Psoas muscle (tissue), 8 donors: ENCODE results near the gene ECD. TPM values are rescaled to one million over a fixed set of nuclear protein-coding genes. Genes with fewer than 3 reads are reported as not detected.

Experiments used
- ATAC-seq, 4 donors: fragments of 200-7000 bp; cut with Tn5 transposase; one replicate each; pipeline ENCODE4 v1.9.1; 2020; ENCODE audit warnings: moderate library complexity in 3 of 4, mild to moderate bottlenecking in 2 of 4
- DNase-seq, 2 donors: peaks; one replicate each; pipeline ENCODE4 v3.0.0-alpha.2; 2020
- H3K27ac ChIP-seq: fragments of 200-600 bp; one replicate; pipeline ENCODE4 v1.8.0; 2022
- H3K27me3 ChIP-seq, 3 donors: fragments of 200-600 bp in 1 of 3; one replicate each; pipeline versions ENCODE4 v1.6.1 to v1.8.0; 2013 to 2022; ENCODE audit warnings: low read length in 2 of 3, mild to moderate bottlenecking in 2 of 3, moderate library complexity in 1 of 3; ENCODE audit not compliant: insufficient read depth in 3 of 3
- H3K36me3 ChIP-seq, 2 donors: fragments of 200-600 bp in 1 of 2; one replicate each; pipeline versions ENCODE4 v1.6.1 to v1.8.0; 2013 to 2022; ENCODE audit warnings: low read depth in 1 of 2, mild to moderate bottlenecking in 1 of 2, moderate library complexity in 1 of 2; ENCODE audit not compliant: insufficient read depth in 1 of 2
- H3K4me1 ChIP-seq: fragments of 200-600 bp; one replicate; pipeline ENCODE4 v1.8.0; 2022
- H3K4me3 ChIP-seq: fragments of 200-600 bp; one replicate; pipeline ENCODE4 v1.8.0; 2022; ENCODE audit warnings: mild to moderate bottlenecking
- H3K9me3 ChIP-seq: fragments of 200-600 bp; one replicate; pipeline ENCODE4 v1.8.0; 2022
- CTCF ChIP-seq: fragments of 200-600 bp; IDR thresholded peaks from one replicate; pipeline ENCODE4 v1.8.0; 2022; ENCODE audit warnings: antibody characterized with exemption
- WGBS, 3 donors: extraction: QIAGEN DNeasy Blood & Tissue Kit; methylation state at CpG; one replicate each; pipeline versions ENCODE4 v1.1.6 to v1.1.7; 2013; 5-methylcytosine and 5-hydroxymethylcytosine counted together
- intact Hi-C, 2 donors: fragments of 100-400 bp; cut with DNase I; formaldehyde crosslinking; loops; one replicate each; pipeline versions ENCODE4 v1.11.0 to v1.14.2; 2022
- polyA plus RNA-seq, 3 donors: library from polyadenylated mRNA; stranded (reverse); fragments of 200-250 nt; gene quantifications; one replicate each; pipeline ENCODE4 v1.2.3, GENCODE V29; 2013
- total RNA-seq, 4 donors: library from RNA; stranded (reverse); fragmentation: NEBNext Ultra II Directional in 2 of 4; extraction: Animal tissue kit (Norgen Biotek cat#: 25700) in 2 of 4; gene quantifications; one replicate each; pipeline versions ENCODE4 v1.2.1 to v1.2.4, GENCODE V29; 2021 to 2023
- donor health status: healthy with polysubstance abuse.
- donor health status: DM: no; HTN: no; CAD: no; lungs with moderate emphysema.
- donor health status: Bipolar disorder and iron deficiency.
- donor health status: healthy.
- donor health status: DM: yes; HTN: yes; CAD: no.
- donor health status: DM: no; HTN: no; CAD: no.
- donor health status: DM: no; HTN: no; CAD: no.
- donor health status: DM: yes; HTN: yes; CAD: no.

Gene ECD
- total and polyA plus RNA-seq, 7 donors = 7.0 to 17.1 (median 12.2) TPM

DNA sequence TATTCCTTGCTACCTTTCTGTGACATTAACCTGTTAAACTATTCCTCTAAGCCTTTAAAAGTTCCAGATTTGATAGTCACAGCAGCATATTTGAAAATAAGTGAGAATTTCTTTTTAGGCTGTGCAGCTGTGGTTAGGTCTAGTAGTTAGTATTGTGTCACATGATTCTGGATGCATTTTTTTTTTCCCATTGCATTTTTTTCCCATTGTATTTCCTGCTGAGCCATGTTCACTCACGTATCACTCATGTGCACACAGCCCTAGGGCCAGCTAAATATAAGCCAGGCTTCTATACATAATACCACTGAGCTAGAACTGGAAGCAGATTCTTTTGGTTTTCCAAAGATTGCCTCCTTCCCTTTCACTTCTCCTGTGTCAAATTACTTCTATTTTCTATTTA is 41.9 kb upstream of the ECD start:
- DNase-seq (no peak), ATAC-seq (no peak)
- H3K36me3 ChIP-seq = peaks cover 3 to 46% of the 10 kb centered on the region in 2 donors
- no peaks in the 10 kb centered on the region for H3K27me3 ChIP-seq
- WGBS, 3 donors = 43 to 69% (median 66%) methylated on average over 1 of the region's 1 CpG
- no peak overlapping the region for H3K27ac ChIP-seq
- H3K4me1 ChIP-seq = no peaks in the 10 kb centered on the region
- intact Hi-C loops = no loop called here
- no peaks in the 10 kb centered on the region for H3K9me3 ChIP-seq
- H3K4me3 ChIP-seq = no peak overlapping the region
- TF ChIP-seq CTCF = no peak

GRCh38 chr10:73207883-73208282 is 40.1 kb upstream of the ECD start:
- WGBS, 3 donors = 76 to 90% (median 83%) methylated on average over 2 of the region's 2 CpGs
- no peak for TF ChIP-seq CTCF
- Histone ChIP-seq H3K4me3 (no peak overlapping the region), H3K36me3 (peaks cover 3 to 42% of the 10 kb centered on the region in 2 donors), H3K27ac (no peak overlapping the region), H3K4me1 (no peaks in the 10 kb centered on the region), H3K9me3 (no peaks in the 10 kb centered on the region), H3K27me3 (no peaks in the 10 kb centered on the region)
- intact Hi-C loops = no loop called here
- ATAC-seq (no peak), DNase-seq (peak; percentile 40 to 62)

- intact Hi-C loops = no loop called here
- H3K27me3 ChIP-seq = no peaks in the 10 kb centered on the region
- H3K36me3 ChIP-seq = peaks cover 3 to 34% of the 10 kb centered on the region in 2 donors
- no peaks in the 10 kb centered on the region for H3K9me3 ChIP-seq
- no peak overlapping the region for H3K27ac ChIP-seq
- no peak for ATAC-seq
- TF ChIP-seq CTCF = no peak
- no peaks in the 10 kb centered on the region for H3K4me1 ChIP-seq
- WGBS, 3 donors = 98 to 100% (median 99%) methylated on average over 5 of the region's 5 CpGs
- no peak overlapping the region for H3K4me3 ChIP-seq
- no peak for DNase-seq
Observed at GRCh38 chr10:73206385-73206784, 38.6 kb upstream of the ECD start.

DNA sequence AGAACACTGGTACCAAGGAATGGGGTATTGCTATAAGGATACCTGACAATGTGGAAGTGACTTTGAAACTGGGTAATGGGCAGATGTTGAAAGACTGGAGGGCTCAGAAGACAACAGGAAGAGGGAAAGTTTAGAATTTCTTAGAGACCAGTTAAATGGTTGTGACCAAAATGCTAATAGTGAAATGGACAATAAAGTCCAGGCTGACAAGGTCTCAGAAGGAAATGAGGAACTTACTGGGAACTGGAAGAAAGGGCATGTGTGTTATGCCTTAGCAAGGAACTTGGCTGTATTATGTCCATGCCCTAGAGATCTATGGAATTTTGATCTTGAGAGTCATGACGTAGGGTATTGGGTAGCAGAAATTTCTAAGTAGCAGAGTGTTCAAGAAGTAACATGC is 38.1 kb upstream of the ECD start:
- Histone ChIP-seq H3K36me3 (peaks cover 2 to 31% of the 10 kb centered on the region in 2 donors), H3K4me1 (no peaks in the 10 kb centered on the region)
- 96 to 100% (median 99%) methylated on average over 1 of the region's 1 CpG for WGBS, 3 donors

More for the DNA sequence above, 38.1 kb upstream of the ECD start:
- intact Hi-C loops = no loop called here
- Histone ChIP-seq H3K27ac (no peak overlapping the region), H3K4me3 (no peak overlapping the region), H3K27me3 (no peaks in the 10 kb centered on the region), H3K9me3 (no peaks in the 10 kb centered on the region)
- TF ChIP-seq CTCF = no peak
- DNase-seq (no peak), ATAC-seq (no peak)
